DMS153 treated with DMSO at 0.1 percent for 48 hours (cell line): Measurements from ENCODE around the gene BCL11B.
"Not testable (repeated sequence)": the region's sequence is repeated elsewhere in the genome, so short reads cannot be mapped to it uniquely, and the experiment has no call there.

Experiments used
- DNase-seq: peaks from one replicate; lab custom pipeline; 2025; ENCODE audit not compliant: unreplicated experiment; lab: John Stamatoyannopoulos, UW

Gene BCL11B

DNA sequence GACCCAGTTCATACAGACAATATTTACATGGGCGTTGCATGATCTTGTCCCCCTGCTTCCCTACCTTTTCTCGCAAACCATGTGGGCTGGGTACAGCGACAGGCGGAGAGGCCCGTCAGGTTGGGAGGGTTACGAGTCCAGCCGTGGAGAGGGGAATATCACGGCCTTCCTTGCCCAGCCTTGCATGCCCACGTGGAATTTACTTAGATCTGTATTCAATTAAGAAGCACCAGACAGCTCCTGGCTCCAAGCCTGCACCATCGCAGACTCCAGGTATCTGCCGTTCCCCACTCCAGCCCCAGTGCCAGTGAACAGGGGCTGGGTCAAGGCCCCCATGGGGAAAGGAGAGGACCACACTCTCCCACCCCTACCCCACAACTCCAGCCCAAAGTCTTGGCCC lies 29.8 kb downstream of the BCL11B start:
- no peak for DNase-seq

GRCh38 chr14:99241325-99242010 lies 30.5 kb downstream of the BCL11B start:
- DNase-seq, result no peak

DNA sequence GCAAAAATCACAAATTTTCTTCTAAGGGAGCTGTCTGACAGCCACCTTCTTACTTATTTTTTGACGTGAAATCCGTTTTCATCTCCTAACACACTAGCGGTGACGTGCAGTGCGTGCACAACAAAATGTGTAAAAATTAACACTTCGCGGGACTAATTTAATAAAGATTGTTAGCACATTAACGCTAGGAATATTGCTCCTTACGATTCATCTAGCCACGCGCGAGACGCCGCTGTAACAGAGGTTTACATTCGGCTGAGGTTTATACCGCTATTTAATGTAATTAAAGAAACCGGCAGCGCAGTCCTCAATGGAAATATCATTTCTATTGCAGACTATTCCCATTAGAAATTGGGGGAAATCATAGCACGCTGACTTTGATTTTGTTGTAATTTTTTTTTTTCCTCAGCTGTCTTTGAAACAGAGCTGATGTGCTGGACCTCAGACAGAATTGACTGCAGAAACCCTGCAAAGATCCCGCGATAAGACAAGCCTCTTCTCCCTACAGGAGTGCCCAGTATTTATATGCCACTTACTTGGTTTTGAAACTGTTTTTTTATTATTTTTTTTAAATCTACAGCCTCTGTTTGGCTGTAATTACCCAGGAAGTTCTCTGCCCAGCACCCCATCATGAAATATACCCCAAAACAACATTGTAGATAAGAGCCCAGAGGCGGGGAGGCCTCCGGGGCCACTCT lies 31.2 kb downstream of the BCL11B start:
- DNase-seq, result no peak

DNA sequence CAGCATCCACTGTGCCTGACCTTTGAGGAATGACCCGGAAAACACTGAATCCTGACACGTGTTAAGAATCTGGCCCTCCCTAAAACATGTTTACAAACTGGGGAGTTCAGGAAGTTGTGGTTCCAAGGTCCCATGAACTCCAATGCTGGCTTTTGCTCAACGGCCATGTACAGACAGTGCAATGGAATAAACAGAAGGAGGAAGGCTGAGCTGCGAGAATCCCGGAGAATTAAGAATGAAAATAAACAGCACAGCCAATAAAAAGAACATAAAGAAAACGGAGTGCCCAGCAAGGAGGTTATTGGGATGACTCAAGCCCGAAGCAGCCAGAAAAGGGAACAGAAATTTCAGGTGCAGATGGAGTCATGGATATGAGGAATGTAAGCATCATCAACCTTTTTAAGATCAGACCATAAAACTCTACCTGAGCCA lies 32.3 kb downstream of the BCL11B start:
- DNase-seq, result no peak

GRCh38 chr14:99238216-99238615 lies 33.8 kb downstream of the BCL11B start:
- DNase-seq, result no peak

DNA sequence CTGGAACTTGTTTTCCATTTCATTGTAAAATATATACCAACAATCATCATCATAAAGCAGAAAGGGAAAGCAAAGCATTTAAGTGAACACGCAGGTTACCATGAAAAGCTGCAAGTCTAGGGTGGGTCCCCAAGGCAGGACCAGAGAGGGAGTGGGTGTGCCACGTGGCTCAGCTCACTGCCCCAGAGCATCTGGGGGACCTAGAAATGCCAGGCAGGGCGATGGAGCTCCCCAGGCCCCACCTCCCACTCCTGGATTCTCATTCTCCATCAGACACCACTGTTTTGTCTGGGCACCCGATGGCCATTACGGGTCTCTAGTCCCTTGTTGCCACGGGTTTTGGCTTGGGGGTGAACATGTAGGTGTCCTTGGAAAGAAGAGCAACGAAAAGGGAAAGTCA lies 34.7 kb downstream of the BCL11B start:
- no peak for DNase-seq

GRCh38 chr14:99236386-99237138 lies 35.4 kb downstream of the BCL11B start:
- no peak for DNase-seq

GRCh38 chr14:99235582-99236320 lies 36.2 kb downstream of the BCL11B start:
- no peak for DNase-seq

DNA sequence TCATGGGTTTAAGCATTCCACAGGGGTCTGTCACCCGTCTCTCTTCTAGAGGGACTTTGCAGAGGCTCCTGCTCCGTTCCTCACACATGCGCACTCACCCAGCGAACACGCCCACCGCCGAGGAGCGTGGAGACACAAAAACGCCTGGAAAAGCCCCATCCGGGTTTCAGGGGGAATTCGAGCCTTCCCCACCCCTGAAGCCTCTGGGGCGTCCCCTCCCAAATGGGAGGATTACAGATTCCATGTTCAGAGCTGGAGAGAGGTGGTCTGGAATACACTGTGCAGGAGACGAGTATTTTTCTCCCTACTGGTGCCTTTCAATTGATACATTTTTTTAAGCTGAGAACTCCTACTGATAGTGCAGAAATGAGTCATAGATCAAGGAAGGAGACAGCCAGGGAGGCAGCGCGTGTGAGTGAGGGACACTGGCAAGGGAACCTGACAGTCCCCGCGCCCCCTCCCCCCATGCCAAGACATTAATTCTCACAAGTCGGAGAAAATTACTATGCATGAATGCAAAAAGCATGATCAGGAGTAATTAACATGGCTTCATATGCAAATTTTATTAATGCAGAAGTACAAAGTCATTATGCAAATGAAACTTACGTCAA lies 36.9 kb downstream of the BCL11B start:
- no peak for DNase-seq

DNA sequence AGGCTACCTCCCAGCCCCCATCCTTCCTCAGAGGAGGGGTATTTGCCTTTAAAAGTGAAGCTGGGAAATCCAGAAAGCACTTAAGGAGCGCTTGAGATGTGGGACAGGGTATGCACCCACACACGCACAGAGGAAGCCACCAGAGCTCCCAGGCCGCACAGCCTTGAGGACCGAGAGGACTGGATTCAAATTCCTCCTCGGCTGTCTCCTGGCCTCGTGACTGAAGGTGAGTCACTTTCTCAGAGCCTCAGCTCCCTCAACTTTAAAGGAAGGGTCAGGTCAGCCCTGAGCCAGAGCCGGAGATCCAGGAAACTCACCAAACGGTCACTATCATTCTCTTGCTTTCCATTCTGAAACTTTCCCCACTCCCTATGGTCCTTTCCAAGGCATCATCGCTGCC lies 37.6 kb downstream of the BCL11B start:
- DNase-seq, result no peak

GRCh38 chr14:99233222-99234035 lies 38.6 kb downstream of the BCL11B start:
- DNase-seq, result no peak

GRCh38 chr14:99232714-99233214 lies 39.2 kb downstream of the BCL11B start:
- DNase-seq, result no peak

DNA sequence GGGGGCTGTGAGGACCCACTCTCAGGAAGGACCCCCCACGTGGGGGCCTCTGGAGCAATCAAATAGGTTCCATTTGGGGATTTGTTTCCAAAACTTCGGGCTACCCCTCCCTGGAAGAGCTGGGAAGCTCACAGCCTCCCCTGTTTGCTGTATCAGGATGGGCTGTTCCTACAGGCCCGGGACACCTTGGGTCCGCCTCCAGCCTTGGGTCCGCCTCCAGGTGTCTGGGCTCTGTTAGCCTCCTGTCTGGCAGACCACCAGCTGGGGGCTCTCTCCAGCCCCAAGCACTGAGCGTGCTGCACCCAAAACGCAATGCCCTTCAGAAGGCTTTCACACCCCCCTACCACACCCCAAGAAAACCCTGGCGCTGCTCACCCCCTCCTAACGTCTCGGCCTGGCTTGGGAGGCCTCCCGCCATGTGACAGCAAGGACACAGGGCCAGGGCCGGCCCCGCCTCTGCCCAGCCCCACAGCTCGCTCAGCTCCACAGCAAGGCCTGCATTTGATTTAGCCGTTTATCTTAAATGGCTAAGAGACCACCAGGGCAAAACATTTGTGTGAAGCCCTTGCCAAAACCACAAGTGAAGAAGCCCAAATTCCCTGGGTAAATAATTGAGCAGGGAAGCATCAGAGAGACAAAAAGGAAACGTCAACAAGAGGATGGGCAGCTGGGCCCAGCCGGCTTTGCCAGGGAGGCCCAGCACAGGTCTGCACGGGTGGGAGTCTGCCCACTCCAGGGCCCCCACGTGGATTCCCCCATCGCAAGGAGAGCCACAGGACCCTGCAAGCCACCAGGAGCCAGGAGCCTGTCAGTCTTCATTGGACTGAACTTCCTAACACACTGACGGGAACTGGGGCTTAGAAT lies 39.9 kb downstream of the BCL11B start:
- DNase-seq, result no peak

GRCh38 chr14:99231161-99231849 lies 40.7 kb downstream of the BCL11B start:
- no peak for DNase-seq

DNA sequence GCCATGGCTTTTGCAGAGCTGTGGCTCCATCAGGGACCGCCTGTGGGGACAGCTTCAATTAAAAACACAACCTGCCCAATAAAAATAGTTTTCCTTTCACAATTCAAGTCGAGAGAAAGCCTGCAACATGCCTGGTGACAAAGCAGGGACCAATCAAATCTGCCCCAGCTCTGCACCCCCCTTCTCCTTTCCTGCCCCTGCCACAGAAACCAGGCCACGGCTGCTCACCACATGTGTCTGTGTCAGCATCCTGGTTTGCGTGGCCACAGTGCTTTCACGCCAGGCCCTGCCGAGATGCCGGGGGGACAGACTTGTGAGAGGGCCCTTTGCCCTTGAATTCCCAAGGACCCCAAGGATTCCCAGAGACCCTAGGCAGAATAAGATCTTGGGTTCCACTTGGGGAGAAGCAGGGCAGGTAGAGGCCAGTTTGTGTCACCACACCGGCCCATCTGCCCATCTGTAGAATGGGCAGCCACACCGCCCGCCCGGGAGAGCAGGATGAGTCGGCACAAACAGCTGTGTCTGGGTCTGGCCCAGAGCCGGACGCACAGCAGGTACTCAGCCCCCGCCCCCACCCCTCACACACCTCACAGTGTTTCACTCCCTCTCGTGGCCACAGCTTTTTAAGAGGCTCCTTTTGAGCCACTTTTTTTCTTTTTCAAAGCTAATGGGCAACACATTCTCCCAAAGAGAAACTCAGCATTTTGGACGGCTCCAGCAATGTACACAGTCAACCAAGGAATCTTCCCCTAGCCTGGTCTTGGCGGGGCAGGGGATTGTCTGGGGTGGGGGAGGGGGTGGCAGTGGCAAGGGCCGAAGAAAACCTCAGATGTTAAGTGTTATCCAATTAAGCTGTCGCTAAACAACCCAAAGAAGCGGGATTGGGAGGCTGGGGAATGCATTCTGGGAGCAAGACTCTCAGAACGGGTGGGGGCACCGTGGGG lies 41.5 kb downstream of the BCL11B start:
- no peak for DNase-seq

DNA sequence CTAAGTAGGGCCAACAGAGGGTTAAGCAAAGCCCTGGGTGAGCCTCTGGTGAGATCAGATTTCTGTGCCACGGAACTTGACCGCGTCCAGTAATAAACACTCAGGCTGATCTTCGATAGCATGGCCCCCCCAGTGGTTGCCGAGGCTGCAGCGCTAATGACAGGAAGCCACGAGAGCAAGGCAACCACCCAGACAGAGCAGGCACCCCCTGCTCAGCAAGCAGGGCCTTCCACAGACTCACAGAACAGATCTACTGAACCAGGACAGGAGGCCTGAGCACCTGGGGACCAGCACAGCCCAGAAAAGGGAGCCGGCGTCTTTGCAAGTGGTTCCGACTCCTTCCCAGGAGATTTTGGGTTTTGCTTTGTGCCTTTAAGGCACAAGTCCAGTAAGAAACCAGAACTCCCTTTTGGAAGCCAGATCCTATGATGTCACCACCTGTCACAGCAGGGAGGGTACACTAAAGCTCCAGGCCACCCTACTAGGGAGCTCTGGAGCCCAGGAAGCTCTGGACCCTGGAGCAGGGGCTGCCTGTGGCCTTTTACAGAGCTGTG lies 42.3 kb downstream of the BCL11B start:
- no peak for DNase-seq

DNA sequence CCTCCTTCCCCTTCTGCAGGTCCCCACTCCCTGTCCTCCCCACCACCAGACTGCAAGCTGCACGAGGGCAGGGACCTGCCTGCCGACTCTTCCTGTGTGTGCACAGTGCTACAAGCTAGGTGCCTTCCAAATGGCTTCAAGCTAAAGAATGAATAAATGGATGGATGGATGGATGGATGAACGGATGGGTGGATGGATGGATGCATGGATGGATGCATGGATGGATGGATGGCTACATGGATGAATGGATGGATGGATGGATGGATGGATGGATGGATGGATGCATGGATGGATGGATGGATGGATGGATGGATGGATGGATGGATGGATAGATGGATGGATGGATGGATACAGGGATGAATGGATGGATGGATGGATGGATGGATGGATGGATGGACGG lies 43.2 kb downstream of the BCL11B start:
- not testable (repeated sequence) for DNase-seq
